Measurements from ENCODE around the gene CH25H.
A peak's percentile ranks its signal among the peaks of the same experiment; 100 is the strongest.
"Not testable (repeated sequence)": the region's sequence is repeated elsewhere in the genome, so short reads cannot be mapped to it uniquely, and the experiment has no call there.

Gene CH25H

GRCh38 chr10:89228146-89228545 is 21.0 kb upstream of the CH25H start:
- DNase-seq = no peak

DNA sequence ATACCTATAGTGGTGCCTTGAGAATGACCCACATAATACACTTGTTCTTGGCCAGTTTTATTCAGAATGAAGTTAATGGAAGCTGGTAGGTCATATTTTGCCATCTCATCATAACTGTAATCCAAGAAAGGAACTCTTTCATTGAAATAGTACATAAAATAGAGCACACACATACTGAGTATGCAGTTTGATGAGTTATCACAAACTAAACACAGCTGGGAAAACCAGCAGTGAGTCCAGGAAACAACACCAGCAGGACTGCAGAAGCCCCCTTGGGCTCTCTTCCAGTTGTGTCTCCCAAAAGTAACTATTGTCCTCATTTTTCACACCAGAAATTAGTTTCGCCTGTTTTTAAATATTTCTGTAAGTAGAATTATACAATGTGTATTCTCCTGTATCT is 19.8 kb upstream of the CH25H start:
- DNase-seq = no peak

- DNase-seq = no peak
Measured at GRCh38 chr10:89224739-89225443, 17.8 kb upstream of the CH25H start.

GRCh38 chr10:89221919-89222318 is 14.8 kb upstream of the CH25H start:
- no peak for DNase-seq

DNA sequence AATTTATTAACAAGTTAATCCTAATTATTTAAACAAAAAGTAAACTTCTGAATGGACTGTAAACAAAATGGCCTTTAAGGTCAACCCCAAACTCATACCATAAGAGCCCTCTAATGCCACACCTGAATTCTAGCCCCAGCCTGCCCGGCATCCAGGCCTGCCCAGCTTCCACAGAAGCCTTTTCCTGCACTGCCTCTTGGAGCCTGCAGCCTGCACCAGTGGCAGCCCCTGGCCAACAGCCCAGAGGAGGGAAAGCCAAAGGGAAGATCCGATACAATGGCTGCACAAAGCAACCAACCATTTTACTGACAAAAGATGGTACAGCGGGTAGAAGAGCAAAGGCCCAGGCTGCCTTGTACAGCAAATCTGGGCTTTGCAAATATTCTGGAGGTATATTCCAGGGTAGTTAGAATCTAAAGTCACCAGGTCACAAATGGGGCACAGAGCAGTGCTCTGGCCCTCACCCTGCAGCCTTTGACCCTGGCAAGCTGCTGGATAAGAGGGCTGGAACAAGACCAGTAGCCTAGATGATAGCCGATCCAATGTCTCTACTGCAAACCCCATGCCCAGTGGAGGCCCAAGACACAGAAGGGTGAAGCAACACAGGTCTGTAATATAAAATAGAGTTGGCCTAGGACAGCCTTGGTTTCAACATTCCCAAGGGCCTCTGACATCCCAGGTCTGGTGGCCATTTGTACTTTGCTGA is 12.5 kb upstream of the CH25H start:
- DNase-seq = no peak

- peak; percentile 76 for DNase-seq
Measured at GRCh38 chr10:89217057-89217990, 10.2 kb upstream of the CH25H start.

GRCh38 chr10:89216056-89216455 is 8.9 kb upstream of the CH25H start:
- no peak for DNase-seq

DNA sequence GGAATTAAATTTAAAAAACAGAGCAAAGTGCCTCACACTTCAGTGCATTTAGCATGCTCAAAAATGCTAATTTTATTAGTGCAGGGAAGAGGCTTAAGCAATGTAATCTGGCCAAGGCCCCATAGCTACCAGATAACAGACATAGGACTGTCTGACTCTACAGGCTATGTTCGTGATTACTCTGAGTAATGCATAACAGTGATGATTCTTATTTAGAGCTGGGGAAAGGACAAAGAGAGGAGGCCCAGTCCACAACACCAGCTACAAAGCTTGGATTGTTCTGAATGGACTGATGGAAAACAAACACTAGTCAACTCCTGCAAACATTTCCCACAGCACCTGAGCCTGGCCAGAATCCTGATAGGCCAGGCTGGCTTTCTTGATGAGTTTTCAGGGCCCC is 8.4 kb upstream of the CH25H start:
- no peak for DNase-seq

- DNase-seq = no peak
Measured at GRCh38 chr10:89214566-89215165, 7.5 kb upstream of the CH25H start.

- DNase-seq = peak; percentile 48
Measured at GRCh38 chr10:89213191-89213808, 6.2 kb upstream of the CH25H start.

- no peak for DNase-seq
Measured at GRCh38 chr10:89210794-89211425, 3.8 kb upstream of the CH25H start.

DNA sequence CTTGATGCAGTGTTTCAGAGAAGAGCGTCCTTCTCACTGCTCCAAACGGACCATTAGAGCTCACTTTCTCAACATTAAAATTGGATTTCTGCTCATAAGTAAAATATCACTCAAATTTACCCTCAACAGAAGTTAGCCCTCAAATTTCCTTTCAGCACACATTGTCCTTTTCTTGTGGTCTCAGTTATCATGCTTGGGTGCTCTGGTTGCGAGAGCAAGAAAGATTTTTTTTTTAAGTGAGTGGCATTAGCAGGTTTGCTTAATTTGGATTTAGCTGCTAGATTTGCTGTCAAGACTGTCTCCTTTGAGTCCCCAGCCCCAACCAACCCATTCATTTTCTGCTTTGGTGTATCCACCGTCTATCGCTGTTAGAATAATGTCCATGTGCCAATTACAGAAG is 2.6 kb upstream of the CH25H start:
- no peak for DNase-seq

DNA sequence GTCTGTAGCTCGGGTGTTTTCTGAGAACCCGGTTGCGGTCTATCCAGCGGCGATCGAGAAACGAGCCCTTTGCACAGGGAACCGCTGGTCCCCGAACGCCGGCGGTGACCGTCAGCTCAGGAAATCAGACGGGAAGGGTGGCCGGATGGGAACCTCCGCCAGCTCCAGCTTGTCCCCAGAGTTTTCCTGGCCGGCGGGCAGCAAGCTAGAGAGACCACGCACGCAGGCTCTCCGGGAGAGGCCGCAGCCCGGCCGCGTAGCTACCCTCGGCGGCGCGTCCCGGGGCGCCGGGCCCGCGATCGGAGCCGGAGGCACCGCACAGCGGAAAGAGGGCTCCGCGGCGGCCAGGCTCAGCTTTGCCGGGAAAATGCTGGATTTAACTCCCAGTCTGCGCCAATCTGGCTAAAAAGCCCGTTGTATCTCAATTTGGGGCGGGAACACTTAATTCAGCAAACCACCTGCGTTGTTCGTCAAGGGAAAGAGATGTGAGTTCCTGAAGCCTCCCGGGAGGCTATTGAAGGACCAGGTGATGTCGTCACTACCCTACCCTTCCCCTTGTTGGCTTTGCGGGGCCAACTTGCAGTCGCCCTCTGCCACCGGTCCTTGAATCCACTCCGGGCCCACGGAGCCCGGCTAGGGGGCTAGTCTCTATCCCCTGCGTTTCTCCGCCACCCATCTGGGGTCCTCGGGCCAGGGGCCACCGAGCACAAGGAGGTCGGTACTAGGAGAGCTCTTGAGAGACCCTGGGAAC is 859 bp upstream of the CH25H start:
- DNase-seq = no peak

DNA sequence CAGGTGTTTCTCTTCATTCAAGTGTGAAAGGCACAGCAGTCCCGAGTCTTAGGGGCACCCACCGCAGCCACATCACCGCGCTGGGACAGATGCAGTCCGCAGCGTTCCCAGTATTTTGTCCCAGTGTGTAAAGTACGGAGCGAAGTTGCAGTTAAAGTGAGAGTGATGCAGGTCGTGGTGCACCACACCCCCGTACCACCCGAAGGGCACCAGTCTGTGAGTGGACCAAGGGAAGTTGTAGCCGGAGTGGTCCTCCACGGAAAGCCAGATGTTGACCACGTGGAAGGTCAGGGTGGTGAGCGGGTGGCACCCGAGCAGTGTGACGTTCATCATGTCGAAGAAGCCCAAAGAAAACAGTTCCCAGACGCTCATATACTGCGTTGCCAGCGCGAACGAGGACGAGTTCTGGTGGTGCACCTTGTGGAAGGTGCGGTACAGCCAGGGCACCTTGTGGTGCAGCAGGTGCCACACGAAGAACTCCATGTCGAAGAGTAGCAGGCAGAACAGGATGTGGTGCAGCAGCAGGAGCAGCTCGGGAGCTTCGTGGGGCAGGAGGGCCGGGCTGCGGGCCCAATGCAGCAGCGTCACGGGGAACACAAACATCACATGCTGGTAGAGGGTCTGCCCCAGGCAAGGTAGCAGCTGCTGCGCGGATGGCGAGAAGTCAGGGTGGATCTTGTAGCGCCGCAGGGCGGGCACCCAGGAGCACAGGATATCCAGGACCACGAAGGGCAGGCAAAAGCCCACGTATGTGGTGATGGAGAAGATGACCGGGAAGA is 526 bp downstream of the CH25H start:
- DNase-seq = no peak

DNA sequence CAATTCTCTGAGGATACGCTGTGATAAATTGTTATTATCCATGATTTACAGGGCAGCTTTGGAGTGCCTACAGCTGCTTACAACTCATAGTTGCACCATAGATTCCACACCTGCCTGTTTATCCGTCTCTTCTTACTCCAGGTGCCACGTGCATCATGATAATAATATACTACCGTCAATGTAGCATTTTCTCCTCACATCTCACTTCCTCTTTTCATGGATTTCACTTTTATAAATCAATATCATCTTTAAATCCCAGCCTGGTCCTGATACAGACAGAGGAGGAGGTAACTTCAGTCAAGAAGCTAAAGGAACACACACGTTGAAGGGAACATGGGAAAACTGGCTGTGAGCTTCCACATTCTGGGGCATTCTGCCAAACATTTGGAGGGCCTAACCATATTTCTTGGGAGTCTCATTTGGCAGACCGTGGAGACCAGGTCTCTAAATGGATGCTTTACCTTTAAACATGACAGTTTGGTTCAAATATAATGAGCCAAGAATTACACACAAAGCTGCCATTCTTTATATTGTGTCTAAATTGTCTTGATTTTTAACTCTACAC is 2.4 kb downstream of the CH25H start:
- no peak for DNase-seq

GRCh38 chr10:89203237-89203636 is 3.9 kb downstream of the CH25H start:
- DNase-seq = no peak

DNA sequence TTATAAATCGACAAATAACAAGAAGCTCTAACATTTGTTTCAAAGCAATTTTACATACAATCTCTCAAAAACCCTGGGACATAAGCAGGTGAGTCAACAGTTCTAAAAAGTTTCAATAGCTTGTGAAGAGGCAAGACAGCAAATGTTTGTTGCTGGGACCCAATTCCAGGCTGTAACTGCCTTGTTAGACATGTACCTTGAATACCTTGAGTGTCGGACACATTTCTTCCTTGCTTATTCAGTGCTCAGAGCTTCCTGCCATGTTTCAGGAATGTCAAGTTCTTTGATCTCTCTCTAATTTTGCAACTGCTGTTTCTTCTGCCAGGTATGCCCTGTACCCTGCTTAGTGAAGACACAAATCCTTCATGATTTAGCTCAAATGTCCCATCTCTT is 5.1 kb downstream of the CH25H start:
- no peak for DNase-seq

- DNase-seq = no peak
Measured at GRCh38 chr10:89201345-89202032, 5.6 kb downstream of the CH25H start.

GRCh38 chr10:89197473-89197872 is 9.6 kb downstream of the CH25H start:
- no peak for DNase-seq

- not testable (repeated sequence) for DNase-seq
Measured at GRCh38 chr10:89191301-89191700, 15.8 kb downstream of the CH25H start.
